ENCODE measurements around the gene C9orf50. TPM values are rescaled to one million over a fixed set of nuclear protein-coding genes. Genes with fewer than 3 reads are reported as not detected.

Gene C9orf50
- total RNA-seq, 1 donor: not detected

GRCh38 chr9:129582855-129583254 is 38.0 kb downstream of the C9orf50 start:
- DNase-seq (ENCODE audit: low read depth): no peak
- TF ChIP-seq CTCF (IDR thresholded peaks at IDR 0.05; ENCODE audit: insufficient read depth, low read depth, low read length): no peak
- H3K4me3 ChIP-seq (ENCODE audit: low read depth, low read length): no peak overlapping the region

DNA sequence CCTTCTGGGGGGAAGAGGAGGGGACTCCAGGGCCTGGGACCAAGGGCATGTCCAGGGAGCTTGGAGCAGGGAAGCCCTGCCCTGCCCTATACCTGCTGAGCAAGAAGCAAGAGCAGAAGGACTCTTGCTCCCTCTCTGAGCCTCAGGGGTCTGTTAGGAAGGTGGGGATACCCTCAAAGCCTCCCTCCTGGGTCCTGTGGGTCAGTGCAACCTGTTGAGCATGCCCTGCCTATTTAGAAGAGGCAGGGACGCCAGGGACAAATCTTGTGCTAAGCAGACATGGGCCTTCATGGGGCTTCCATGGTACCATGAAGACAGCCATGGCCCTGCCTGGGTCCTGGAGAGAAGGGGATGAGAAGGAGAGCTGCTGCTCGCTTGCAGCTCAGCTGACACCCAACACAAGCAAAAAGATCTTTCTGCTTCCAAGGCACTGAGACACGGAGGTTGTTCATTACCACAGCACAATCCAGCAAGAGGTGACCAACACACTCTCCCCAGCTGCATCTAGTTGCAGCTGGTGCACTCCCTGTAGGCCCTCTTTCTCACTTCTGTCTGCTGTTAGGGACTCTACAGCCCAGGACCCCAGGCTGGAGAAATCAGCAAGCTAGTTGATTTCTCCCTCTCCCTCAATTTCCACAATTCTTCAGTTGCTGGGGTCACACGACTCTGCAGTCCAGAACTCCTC is 39.3 kb downstream of the C9orf50 start:
- no peak for DNase-seq (ENCODE audit: low read depth)
- TF ChIP-seq CTCF (IDR thresholded peaks at IDR 0.05; ENCODE audit: insufficient read depth, low read depth, low read length): no peak
- H3K4me3 ChIP-seq (ENCODE audit: low read depth, low read length): no peak overlapping the region

- no peak for DNase-seq (ENCODE audit: low read depth)
- no peak overlapping the region for H3K4me3 ChIP-seq (ENCODE audit: low read depth, low read length)
- no peak for TF ChIP-seq CTCF (IDR thresholded peaks at IDR 0.05; ENCODE audit: insufficient read depth, low read depth, low read length)
These were observed 40.5 kb downstream of the C9orf50 start for GRCh38 chr9:129580211-129580915.

- DNase-seq (ENCODE audit: low read depth): no peak
- TF ChIP-seq CTCF (IDR thresholded peaks at IDR 0.05; ENCODE audit: insufficient read depth, low read depth, low read length): no peak
- no peak overlapping the region for H3K4me3 ChIP-seq (ENCODE audit: low read depth, low read length)
These were observed 41.6 kb downstream of the C9orf50 start for GRCh38 chr9:129579294-129579693.

DNA sequence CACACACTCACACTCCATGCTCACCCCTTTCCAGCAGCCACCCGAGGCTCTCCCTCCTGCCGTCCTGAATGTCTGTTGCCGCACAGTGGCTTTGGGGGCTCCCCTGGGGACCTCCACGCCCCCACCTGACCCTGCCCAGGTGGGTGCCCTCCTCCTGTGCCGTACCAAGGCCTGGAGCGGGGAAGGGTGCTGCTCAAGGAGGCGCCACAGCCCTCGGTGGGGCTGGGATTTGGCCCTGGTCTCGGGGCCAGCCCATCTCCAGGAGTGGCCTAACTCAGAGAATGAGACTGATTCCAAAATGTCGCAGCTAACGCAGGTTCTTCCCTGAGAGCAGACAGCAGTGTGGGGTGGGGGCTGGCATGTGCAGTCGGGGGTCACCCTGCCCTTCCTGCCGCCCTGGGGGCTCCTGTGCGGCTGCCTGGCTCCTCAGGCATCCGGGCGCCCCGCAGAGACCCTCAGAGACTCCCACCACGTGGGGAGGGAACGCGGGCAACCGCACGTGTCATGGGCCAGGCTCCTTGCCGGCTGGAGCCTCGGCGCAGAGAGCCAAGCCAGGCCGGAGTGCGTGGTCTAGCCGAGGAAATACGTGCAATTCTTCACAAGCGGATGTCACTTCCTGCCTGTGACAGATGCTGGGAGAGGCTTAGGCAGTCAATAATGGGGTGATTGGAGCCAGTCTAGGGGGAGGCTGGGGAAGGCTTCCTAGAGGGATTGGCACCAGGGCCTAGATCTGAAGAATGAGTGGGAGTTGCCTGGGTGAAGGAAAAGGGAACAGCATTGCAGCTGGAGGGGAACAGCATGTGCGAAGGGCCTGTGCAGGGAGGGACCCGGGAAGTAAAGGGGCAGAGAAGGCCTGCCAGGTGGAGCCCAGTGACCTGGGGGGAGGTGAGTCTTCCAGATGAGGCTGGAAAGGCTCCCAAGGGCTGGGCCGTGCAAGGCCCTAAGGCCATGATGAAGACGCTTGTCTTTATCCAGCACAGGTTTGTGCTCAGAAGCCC is 44.1 kb downstream of the C9orf50 start:
- DNase-seq (ENCODE audit: low read depth): peak; percentile 64
- TF ChIP-seq CTCF (IDR thresholded peaks at IDR 0.05; ENCODE audit: insufficient read depth, low read depth, low read length): no peak
- no peak overlapping the region for H3K4me3 ChIP-seq (ENCODE audit: low read depth, low read length)

DNA sequence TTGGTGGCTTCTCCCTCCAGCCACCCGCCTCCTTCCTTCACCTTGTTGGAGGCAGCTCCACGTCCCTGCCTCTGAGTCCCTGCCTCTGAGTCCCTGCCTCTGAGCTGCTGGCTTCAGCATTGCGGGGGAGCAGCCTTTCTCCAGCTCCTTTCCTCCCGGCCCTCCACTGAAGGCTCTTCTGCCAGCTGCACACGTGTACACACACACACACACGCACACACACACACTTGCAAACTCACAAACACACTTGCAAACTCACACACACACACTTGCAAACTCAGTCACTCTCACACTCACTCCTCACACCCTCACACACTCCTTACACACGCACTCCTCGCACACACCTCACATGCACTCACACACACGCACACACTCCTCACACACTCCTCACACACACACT is 45.1 kb downstream of the C9orf50 start:
- TF ChIP-seq CTCF (IDR thresholded peaks at IDR 0.05; ENCODE audit: insufficient read depth, low read depth, low read length): no peak
- no peak for DNase-seq (ENCODE audit: low read depth)
- H3K4me3 ChIP-seq (ENCODE audit: low read depth, low read length): no peak overlapping the region

All from fibroblast of villous mesenchyme (primary cell).